Urothelium cell line (cell line): ENCODE data around the gene EPHA4.
A peak's percentile ranks its signal among the peaks of the same experiment; 100 is the strongest.

ENCODE experiments used
- DNase-seq: peaks from one replicate; pipeline ENCODE4 v3.0.0; 2011; ENCODE audit warnings: low spot score, mixed read lengths
- FAIRE-seq: peaks from 2 replicates; lab custom pipeline; 2011; peaks lifted over from hg19 to GRCh38; lab: Jason Lieb, UNC

Gene EPHA4

DNA sequence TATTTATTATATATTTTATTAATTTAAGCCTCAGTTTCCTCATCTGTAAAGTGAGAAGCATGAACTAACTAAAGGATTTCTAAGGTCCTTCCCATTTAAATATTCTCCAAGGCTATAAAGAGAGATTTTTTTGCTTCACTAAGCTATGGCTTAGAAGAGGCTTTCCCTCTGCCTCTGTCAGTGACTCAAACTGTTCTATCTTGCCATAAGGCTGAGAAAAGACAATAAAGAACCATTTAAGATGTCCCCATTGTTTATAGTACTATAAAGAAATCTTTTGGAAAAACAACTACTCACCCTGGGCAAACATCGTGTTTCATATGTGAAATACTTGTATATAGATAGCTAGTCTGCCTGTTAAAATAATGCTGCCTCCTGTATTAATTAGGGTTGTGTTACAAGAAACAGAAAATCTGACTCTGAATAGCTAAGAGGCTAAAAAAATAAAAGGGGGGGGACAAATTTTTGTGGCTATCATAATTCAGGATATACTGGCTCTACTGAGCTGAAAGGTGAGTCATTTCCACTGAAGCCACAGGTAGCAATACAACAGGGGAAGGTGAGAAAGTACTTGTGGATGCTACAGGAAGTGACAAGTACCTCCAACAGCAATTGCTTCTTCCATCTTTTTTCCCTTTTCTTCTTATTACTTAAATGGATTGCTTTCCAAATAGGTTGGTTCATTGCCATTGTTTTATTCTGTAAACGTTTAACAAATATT lies 25.4 kb downstream of the EPHA4 start:
- no peak for DNase-seq
- FAIRE-seq, result no peak

DNA sequence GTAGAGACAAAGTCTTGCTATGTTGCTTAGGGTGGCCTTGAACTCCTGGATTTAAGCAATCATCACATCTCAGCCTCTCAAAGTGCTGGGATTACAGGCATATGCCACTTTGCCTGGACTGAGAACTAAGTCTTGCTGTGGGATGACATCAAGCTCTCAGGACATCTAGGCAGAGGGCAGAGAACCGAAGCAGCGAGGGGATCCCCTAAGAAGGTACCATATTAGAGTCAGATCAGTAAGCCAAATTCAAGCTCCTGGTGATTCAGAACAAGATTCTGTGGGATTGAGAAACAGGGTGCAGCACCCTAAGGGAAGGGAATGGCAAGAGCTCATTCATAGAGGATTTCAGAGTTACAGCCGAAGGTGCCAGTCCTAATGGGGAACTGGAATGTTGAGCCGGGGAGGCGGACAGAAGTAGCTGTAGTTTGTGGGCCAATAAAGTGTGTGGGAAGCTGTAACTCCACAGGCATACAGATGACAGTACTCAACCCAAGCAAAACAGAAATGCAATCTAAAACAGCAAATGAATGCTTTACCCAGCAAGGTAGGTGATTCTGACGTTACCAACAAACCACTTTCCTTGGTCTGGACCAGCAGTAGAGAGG lies 30.9 kb downstream of the EPHA4 start:
- no peak for DNase-seq
- FAIRE-seq, result no peak

DNA sequence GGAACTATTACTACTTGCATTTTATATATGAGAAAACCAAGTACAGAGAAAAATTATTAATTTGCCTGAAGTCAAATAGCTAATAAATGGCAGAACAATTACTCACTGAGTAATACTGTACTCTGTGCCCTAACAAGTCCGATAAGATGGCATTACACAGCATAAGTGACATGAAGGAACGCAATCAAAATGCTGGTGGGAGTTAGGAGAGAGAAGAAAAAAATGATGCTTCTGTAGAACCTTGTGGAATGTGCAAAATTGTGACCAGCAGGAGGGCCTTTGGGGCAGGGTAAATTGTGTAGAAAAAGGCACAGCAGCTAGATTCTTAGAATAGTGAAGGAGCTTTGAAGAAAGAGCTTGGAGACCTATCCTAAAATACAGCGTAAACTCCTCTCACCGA lies 32.9 kb downstream of the EPHA4 start:
- FAIRE-seq (no peak), DNase-seq (no peak)

DNA sequence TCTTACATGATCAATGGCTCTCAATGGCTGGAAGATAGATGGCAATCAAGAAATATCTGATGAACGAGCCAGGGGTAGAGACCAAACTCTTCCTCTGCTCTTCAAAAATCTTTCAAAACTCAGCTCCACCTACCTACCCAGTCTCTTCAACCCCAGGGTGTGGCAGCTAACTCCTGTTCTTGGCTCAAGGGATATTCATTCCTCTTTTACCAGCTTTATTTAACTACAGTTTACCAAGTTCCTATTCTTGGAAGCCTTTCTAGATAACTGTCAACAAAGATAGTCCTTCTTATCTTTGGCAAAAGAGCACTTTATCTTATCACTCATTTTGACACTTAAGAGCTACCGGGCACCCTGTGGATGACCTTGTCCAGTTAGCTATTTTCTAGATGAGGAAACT lies 36.3 kb downstream of the EPHA4 start:
- FAIRE-seq (no peak), DNase-seq (no peak)

DNA sequence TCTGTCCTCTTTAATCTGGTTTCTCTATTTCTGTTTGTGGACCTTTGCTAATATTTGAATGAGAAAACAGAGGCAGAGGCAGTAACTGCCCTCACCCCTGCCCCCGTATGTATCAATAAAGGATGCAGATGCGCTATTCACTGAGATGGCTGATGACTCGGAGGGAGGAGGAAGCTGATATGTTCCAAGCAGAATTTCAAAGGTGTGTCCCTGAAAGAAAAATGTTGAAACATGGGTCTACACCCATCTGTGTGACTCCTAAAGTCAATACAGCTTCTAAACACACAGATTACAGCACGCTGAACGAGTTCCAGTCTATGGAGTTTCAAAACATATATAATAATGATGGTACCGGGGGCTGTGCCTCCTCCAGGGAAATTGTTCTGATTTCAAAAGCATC lies 38.8 kb downstream of the EPHA4 start:
- FAIRE-seq (no peak), DNase-seq (no peak)

DNA sequence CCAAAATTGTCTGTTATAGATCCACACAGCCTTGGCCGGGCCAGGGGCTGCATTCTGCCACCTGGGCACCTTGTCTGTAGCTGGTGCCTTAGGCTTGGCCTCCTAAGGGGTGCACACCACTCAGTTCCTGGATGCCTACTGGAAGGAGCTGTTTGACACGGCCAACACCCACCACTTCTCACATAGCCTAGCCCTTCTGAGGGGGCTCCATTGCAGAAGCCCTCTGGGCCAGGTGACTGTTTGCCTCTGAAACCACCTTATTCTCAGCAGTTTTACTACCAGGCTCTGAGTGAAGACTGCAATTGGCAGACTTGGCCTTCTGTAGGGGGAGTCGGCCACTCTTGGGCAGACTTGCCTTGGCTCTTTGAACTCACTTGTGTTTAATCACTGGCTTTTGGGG lies 39.5 kb downstream of the EPHA4 start:
- DNase-seq, result no peak
- no peak for FAIRE-seq

DNA sequence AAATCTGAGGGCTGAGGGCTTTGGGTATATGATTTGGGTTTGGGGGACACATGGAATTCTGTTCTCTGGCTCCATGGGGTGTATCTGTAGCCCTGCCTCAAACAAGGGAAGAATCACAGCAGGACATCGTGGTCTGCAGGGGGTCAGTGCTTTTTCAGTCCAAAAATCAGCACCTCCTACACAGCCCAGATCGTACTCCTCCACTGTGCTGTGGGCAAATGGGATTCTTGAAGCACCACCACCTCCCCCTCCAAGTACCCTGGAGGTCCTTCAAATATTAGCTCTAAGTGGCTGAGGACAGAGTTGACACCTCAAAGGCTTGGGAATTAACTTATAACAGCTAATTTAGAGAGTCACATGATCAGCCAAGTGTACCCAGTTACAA lies 41.5 kb downstream of the EPHA4 start:
- DNase-seq (no peak), FAIRE-seq (no peak)

DNA sequence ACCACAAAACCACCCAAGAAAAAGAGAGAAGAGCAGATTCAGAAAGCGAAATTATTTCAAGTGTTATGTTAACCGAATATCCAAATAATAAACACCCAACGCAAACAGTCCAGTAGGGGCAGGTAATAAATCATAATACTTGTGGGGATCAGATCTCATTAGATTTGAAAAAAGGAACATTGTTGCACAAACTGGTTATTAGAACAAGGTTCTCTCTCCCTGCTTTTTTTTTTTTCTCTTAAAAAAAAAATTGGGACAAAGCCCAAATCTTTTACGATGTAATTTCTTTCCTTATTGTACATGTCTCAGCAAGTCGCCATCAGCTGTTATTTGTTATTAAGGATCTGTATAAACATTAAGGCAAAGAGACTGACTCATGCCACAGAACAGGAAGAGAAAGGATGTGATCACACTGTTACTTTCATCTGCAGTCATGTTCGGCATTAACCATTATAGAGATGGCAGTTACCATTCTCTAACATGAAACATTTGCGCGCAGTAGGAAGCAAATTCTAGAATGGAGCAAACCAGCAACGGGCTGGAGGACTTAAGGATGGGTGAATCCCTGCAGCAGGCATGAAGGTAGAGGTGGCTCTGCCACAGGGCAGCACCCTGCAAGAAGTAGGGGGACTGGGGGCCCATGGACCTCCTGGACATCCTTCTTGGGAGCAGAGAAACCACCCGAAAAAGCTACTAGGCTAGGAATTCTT lies 42.0 kb downstream of the EPHA4 start:
- DNase-seq (peak; percentile 33), FAIRE-seq (no peak)

DNA sequence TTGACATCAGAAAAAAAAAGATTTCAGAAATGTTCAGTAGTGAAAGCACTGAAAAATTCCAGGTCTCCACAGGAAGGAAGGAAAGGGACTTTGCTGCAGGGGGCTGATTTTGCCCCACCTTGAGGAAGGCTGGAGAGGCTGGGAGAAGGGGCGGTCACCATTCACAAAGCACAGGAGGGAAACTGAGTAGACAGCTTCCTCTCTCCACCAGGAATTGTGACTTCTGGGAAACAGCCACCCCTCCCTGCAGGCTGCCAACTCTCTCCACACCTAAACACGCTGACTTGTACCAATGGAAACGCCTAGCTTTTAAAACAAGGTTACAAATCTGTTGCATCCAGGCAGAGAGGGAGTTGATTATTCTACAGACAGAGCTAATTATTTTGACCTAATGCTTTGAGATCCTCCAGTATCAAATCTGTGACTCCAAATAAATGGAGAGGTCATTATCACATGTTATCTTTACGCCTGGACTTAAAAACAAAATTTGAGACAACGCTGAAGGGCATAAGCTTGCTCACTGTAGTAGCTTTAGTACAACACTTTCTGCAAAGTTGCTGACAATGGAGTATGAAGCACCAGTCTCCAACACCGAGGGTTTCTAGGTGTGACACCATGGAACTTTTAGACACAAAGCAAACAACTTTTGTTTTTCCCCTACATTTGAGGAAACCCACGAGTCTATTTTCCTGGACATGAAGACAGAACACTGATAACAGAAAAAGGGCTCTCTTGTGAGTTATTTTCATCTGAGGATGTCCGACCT lies 42.7 kb downstream of the EPHA4 start:
- FAIRE-seq (no peak), DNase-seq (no peak)

DNA sequence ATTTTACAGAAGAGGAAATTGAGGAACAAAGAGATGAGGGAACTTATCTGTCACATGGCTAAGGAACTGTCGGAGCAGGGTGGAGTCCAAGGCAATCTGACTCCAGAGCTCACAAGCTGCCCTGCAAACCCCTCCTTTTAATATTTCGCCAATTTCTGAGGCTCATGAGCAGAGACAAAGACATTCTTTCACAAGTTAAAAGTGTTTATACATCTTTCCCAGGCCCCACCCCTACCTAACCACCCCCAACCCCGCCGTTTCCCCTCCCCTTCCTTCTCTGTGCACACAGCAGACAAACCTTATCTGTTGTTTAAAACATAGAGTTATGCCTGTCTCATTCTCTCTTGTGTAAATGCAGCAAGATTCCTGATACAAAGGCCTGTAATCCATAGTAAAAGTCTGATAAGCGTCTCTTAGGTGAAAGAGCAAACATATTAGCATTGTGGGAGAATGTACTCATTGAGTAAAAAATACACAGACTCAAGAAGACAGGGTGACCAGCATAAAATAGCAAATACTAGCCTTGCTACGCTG lies 44.3 kb downstream of the EPHA4 start:
- no peak for DNase-seq
- FAIRE-seq, result no peak

DNA sequence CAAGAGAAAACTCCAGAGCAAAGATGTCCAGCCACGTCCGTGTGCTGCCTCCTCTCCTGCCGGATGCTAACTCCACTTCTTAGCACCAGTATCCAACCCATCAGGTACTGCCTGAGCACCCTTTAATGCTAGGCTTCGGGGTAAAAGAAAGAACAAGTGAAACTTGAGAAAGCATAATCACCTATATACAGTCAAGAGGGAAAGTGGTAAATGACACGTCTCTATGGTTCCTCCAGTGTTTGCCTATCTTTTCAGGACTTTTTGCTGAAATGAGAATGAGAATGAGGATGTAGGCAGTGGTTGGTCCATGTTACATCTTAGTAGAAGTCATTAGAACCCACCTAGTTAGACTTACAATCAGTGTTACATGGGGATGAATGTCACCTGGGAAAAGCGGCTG lies 47.9 kb downstream of the EPHA4 start:
- FAIRE-seq (no peak), DNase-seq (no peak)

DNA sequence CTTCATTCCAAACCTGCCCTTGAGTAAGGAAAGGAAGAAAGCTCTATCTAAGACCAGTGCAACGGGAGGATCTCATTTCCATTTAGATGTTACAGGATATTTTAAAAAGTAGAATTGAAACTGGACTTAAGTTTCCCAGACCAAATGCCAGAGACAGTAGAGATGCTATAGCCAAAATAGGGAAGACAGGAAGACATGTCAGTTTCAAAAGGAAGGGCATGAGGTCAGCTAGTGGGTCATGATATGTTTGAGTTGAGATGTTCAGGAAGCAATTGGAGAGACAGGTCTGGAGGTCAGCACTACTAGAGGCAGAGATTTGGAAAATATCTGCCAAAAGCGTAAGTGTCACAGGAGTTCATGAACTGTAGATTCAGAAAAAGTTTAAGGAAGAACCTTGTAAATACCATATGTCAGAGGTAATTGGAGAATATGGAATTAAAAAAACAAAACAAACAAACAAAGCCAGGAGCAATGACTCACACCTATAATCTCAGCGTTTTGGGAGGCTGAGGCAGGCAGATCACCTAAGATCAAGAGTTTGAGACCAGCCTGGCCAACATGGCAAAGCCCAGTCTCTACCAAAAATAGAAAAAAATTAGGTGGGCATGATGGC lies 50.8 kb downstream of the EPHA4 start:
- DNase-seq (no peak), FAIRE-seq (no peak)

DNA sequence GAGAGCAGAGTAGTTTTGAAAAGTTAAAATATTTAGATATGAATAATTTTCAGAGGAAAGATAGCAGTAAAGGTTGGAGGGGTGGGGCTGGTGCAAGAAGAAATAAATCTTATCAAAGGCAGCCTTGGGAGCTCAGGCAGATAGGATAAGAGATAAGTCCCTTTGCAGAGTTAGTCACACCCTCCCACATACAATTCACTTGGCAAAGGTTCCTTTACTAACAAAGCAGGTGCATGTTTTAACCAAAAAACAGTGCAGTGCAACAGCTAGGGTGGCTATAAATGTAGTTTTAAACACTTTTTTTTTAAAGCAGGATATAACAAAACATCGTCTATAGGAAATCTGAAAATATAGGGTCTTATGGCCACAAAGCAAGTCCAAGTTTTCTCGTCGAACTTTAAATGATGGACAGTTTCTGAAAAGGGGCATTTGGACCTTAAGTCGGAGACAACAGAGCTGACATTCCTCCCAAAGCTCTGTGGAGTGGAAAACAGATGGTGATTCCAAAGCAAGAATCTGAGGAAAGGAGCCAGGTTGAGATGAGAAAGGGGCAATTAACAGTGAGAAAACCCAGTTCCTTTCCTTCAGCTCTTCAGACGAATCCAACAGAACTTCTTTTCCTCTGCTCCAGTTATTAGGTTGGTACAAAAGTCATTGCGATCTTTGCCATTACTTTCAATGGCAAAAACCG lies 53.0 kb downstream of the EPHA4 start:
- no peak for DNase-seq
- no peak for FAIRE-seq

DNA sequence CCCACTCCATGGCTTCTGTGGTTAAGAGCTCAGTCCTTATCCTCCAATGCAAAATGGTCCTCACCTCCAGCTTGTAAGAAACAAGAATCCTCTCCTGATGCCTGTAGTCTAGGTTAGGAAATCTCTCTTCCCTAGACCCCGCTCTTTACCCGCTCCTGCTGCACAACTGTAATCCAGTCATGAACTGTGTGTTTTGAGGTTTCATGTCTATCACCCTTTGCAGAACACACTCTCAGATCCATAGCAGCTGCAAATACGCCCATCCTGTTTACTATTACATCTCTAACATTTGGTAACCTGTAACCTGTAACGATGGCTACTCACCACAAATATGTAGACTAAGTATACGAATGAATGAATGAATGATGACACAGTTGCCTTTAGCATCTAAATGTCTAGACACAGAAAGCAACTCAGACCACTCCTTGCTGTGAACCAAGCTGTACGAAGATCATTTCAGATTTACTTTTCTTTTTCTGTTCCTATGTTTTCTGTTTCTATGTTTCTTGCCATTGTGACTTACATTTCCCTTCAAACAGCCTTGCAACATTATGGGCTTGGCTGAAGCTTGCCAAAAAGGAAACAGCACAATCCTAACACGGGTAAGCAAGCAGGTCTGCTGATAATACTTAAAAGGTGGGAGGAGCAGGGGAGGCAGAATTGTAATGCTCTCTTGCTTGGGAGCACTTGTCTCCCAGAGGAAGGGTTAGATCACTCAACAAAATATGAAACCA lies 53.7 kb downstream of the EPHA4 start:
- FAIRE-seq (no peak), DNase-seq (no peak)

DNA sequence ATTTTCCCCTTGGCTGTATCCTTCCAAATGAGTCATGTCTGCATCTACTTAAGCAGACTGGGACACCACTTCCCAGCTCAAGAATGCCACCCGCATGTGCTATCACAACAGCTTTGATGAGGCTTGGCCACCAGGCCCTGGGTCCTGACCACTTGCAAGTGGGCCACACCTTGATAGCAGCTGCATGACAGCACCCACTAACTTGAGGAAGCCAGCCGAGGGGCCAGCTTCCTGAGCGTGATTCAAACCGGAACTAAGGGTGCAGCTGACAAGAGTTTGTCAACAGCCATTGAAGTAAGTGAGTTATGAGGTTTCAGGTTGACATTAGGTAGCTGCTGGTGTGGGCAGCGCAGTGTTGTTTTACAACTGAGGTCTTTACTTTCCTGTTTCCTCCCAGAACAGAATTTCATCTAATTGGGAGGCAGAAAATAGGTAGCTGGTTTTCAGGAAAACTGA lies 54.4 kb downstream of the EPHA4 start:
- FAIRE-seq (no peak), DNase-seq (peak; percentile 63)

DNA sequence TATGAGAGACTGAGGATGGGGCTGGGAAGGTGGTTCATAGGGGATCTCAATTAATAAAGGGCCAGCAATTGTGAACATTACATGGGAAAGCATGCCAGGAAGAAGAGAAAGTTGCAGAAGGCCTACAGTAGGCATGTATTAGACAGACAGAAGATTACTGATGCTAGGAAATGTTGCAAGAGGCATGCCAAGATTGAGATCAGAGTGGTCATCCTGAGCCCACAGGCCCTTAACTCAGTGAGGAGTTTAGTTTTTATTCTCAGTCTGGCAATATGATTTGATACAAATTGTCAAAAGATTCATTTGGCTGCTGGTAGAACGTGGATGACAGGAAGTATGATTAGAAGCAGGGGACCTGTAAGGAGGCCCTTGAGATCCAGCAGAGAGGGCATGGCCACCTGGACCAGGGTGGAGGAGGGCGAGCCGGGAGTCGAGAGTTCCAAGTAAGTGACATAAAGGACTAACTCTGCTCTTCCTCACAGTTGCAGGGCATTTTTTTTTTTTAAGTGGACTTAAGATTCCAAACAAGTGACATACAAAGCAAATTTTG lies 54.9 kb downstream of the EPHA4 start:
- no peak for FAIRE-seq

DNA sequence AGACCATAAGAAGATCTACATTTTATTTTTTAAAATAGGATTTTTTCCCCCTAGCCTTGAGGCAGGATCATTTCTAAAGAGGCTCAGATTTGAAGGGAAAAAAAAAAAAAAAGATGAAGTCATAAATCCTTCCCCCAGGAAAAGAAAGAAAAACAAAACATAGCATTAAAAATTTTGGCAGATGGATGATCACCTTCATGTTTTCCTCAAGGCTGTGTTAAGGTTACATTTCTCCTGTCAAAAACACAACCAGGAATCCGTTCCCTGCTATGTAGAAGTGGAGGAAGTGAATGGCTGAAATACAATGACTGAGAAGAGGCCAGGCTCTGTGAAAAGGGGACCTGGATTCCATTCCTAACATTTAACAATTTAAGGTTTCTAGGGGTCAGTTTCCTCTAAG lies 56.2 kb downstream of the EPHA4 start:
- FAIRE-seq, result no peak
- DNase-seq, result no peak

More for the DNA sequence above, 54.9 kb downstream of the EPHA4 start:
- DNase-seq, result no peak

DNA sequence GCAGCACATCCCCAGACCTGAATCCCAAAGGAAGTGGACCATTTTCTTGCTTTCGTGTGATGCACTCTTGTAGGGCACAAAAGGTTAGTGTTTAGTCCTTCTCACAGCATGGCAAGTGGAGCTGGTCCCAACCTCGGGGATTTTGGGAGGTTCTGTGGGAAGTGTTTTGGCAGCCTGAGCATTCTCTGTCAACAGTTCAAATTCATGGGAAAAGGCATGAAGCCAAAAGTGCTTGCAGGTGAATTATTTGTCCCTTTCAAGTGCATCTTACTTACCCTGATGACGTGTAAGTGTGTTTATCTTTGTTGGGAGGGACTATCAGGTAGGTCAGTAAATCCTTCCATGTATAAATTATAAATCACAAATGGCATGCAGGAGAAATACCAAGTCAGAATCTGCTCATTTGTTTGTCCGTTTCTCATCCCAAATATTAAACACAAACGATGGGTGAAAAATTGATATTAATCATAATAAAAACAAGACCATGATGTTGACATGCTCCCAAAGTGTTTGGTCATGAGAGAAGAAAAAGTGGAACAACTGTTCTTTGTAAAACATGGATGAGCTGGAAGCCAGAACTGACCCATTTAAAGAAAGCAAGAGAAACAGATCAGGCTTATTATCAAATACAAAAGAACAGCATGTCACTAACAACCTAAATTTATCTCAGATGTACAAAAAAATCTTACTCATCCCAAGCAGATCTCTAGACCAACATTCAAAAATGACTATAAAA lies 57.6 kb downstream of the EPHA4 start:
- DNase-seq (no peak), FAIRE-seq (no peak)

DNA sequence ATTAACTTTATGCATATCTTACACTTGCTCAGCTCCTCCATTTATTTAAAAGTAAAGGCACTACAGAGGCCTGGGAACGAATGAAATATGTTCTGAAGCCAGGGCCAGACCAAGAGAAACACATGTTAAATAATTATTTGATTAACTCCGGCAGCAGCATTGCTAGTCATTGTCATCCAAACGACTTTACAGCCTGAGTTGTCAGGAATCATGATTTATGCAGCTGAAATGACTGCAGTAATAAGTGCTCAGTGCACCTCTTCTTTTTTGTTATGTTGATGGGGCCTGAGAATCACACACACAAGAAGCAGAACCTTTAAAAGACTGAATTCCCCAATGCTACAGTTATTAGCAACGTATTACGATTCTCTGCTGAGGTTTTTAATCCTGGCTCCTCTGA lies 58.9 kb downstream of the EPHA4 start:
- no peak for DNase-seq
- FAIRE-seq, result no peak
